Measurements from ENCODE around the gene ATP1A3. TPM values are rescaled to one million over a fixed set of nuclear protein-coding genes. Genes with fewer than 3 reads are reported as not detected.

The ATP1A3 gene
- total and polyA plus RNA-seq, 2 of the 13 experiments (the other 11 are each of a cell fraction or from before 2014, with no cell fraction given): 0.01 to 0.04 TPM

GRCh38 chr19:41959056-41960053 is 34.7 kb downstream of the ATP1A3 start, which contains the start of gene RABAC1 (continued):
- no peak for TF ChIP-seq SRSF9 (IDR thresholded peaks at IDR 0.05; ENCODE audit: borderline replicate concordance, insufficient read depth, low read depth, low read length, poor library complexity, severe bottlenecking)
- 0 out of 2 replicates have a peak, but pooled peaks have one; percentile 18 for TF ChIP-seq FOXJ3 (CRISPR knock-in tag; IDR thresholded peaks at IDR 0.05; ENCODE audit: borderline replicate concordance)
- TF ChIP-seq HNRNPL (IDR thresholded peaks at IDR 0.05; ENCODE audit: low read depth, low read length): no peak
- TF ChIP-seq ZNF362 (CRISPR knock-in tag; IDR thresholded peaks at IDR 0.05; ENCODE audit: borderline replicate concordance): peak; percentile 41; the same call in 1 of the 2 replicates
- TF ChIP-seq MNT (IDR thresholded peaks at IDR 0.05): no peak
- no peak for TF ChIP-seq ZNF530 (CRISPR knock-in tag; IDR thresholded peaks at IDR 0.05; ENCODE audit: low read depth)
- TF ChIP-seq ZNF563 (CRISPR knock-in tag; IDR thresholded peaks at IDR 0.05): no peak
- no peak for TF ChIP-seq KDM6A (CRISPR knock-in tag; IDR thresholded peaks at IDR 0.05; ENCODE audit: low read depth)
- TF ChIP-seq ZNF670 (CRISPR knock-in tag; IDR thresholded peaks at IDR 0.05; ENCODE audit: borderline replicate concordance): peak; percentile 75; the same call in 1 of the 2 replicates
- TF ChIP-seq SNAI1 (CRISPR knock-in tag; IDR thresholded peaks at IDR 0.05; ENCODE audit: borderline replicate concordance): no peak
- TF ChIP-seq HMG20A (CRISPR knock-in tag; IDR thresholded peaks at IDR 0.05; ENCODE audit: borderline replicate concordance): no peak
- TF ChIP-seq ZNF275 (CRISPR knock-in tag; IDR thresholded peaks at IDR 0.05; ENCODE audit: borderline replicate concordance): no peak
- no peak for TF ChIP-seq RBM39 (IDR thresholded peaks at IDR 0.05; ENCODE audit: low read depth, low read length, poor library complexity, severe bottlenecking)
- no peak for TF ChIP-seq GPBP1L1 (CRISPR knock-in tag; IDR thresholded peaks at IDR 0.05)
- TF ChIP-seq NFE2 (CRISPR knock-in tag; IDR thresholded peaks at IDR 0.05): no peak
- no peak for TF ChIP-seq LRRFIP1 (CRISPR knock-in tag; conservative IDR thresholded peaks at IDR 0.05)
- TF ChIP-seq RNF219 (CRISPR knock-in tag; IDR thresholded peaks at IDR 0.05): no peak

Measured in HepG2 (cell line).